Panc1 (cell line): ENCODE data around the gene PSMD13. TPM values are rescaled to one million over a fixed set of nuclear protein-coding genes. Genes with fewer than 3 reads are reported as not detected.

ENCODE experiments used
- ATAC-seq: fragments of 200-7000 bp; cut with Tn5 transposase; 2 replicates; pipeline ENCODE4 v1.9.1; 2020; ENCODE audit warnings: mild to moderate bottlenecking, moderate library complexity
- BruUV-seq: library from RNA; stranded (reverse); fragments of 400-500 nt; replicated peaks from 2 replicates; lab custom pipeline; 2021; lab: Mats Ljungman, UMichigan
- CTCF ChIA-PET: fragments of 300-600 bp; sonication (Branson Sonifier 250); formaldehyde crosslinking; loops from one replicate; lab custom pipeline; 2022; ENCODE audit warnings: antibody characterized with exemption; lab: Charles Lee
- POLR2A ChIA-PET: fragments of 300-600 bp; sonication (Branson Sonifier 250); formaldehyde crosslinking; loops from one replicate; lab custom pipeline; 2022; ENCODE audit warnings: antibody characterized with exemption; lab: Charles Lee
- DNase-seq: peaks from one replicate; pipeline ENCODE4 v3.0.0-alpha.2; 2010; ENCODE audit warnings: low read depth, low spot score
- H3K27ac ChIP-seq: 2 replicates; pipeline ENCODE4 v1.5.1; 2011; ENCODE audit warnings: mild to moderate bottlenecking, low read length, inconsistent platforms
- H3K27me3 ChIP-seq: fragments of 200-500 bp; sonication (Bioruptor generic); 2 replicates; pipeline ENCODE4 v1.6.0; 2014; ENCODE audit warnings: low read length, inconsistent platforms; ENCODE audit not compliant: control insufficient read depth, insufficient read depth
- H3K36me3 ChIP-seq: fragments of 200-500 bp; sonication (Bioruptor generic); 2 replicates; pipeline ENCODE4 v1.5.1; 2014; ENCODE audit warnings: inconsistent platforms, mild to moderate bottlenecking, low read length, moderate library complexity; ENCODE audit not compliant: control insufficient read depth, insufficient read depth
- H3K4me1 ChIP-seq: 2 replicates; pipeline ENCODE4 v1.5.1; 2011; ENCODE audit warnings: inconsistent platforms, mild to moderate bottlenecking, low read length, moderate library complexity; ENCODE audit not compliant: control insufficient read depth, insufficient read depth
- H3K4me3 ChIP-seq, 2 experiments: 2 replicates each; pipeline ENCODE4 v1.5.1; 2011 to 2012; ENCODE audit warnings: low read depth in 2 of 2, low read length in 2 of 2, mild to moderate bottlenecking in 2 of 2, inconsistent platforms in 1 of 2, moderate library complexity in 1 of 2
- H3K9me3 ChIP-seq: fragments of 200-500 bp; sonication (Bioruptor generic); 2 replicates; pipeline ENCODE4 v1.5.1; 2014; ENCODE audit warnings: low read depth, mild to moderate bottlenecking, inconsistent platforms, low read length, moderate library complexity; ENCODE audit not compliant: control insufficient read depth, insufficient read depth
- POLR2AphosphoS5 ChIP-seq: IDR thresholded peaks from 2 replicates; pipeline ENCODE4 v1.6.1; 2012; ENCODE audit warnings: mild to moderate bottlenecking, low read depth, low read length, moderate library complexity
- SIN3A ChIP-seq: IDR thresholded peaks from 2 replicates; pipeline ENCODE4 v1.6.1; 2012; ENCODE audit warnings: low read depth, mild to moderate bottlenecking, low read length, moderate library complexity, borderline replicate concordance; ENCODE audit not compliant: insufficient read depth
- TCF7L2 ChIP-seq: IDR thresholded peaks from 2 replicates; pipeline ENCODE4 v1.6.1; 2011; ENCODE audit warnings: mild to moderate bottlenecking, low read depth, low read length, inconsistent platforms
- in situ Hi-C: cut with HindIII; loops from 2 replicates; pipeline ENCODE4 v1.10.0; 2016; ENCODE audit warnings: low sequenced_read_pairs, low pct_unique_long_range_greater_than_20kb
- intact Hi-C: fragments of 100-400 bp; cut with micrococcal nuclease; formaldehyde crosslinking; loops from one replicate; pipeline ENCODE4 v1.10.0; 2022; ENCODE audit not compliant: unreplicated experiment
- total RNA-seq: library from RNA; stranded (reverse); gene quantifications from one replicate; pipeline ENCODE4 v1.2.1, GENCODE V29; 2021; ENCODE audit not compliant: unreplicated experiment
- TF ChIP-seq, protein P1 (sequence below): fragments of 450-650 bp; IDR thresholded peaks from 2 replicates; pipeline ENCODE4 v1.5.1; 2017; ENCODE audit warnings: mild to moderate bottlenecking
- TF ChIP-seq, protein P2 (sequence below), 2 experiments: IDR thresholded peaks; 2 replicates each; pipeline ENCODE4 v1.6.1; 2011 to 2012; ENCODE audit warnings: low read depth in 2 of 2, control low read depth in 1 of 2, low read length in 1 of 2, mild to moderate bottlenecking in 1 of 2, moderate library complexity in 1 of 2; ENCODE audit not compliant: insufficient read depth in 1 of 2

PSMD13 gene
- total RNA-seq, 1 experiment from 2014 or later: 271 TPM

- peaks cover 43% of the 10 kb centered on the region for H3K4me1 ChIP-seq
- no peaks in the 10 kb centered on the region for H3K9me3 ChIP-seq
- H3K4me3 ChIP-seq: no peak overlapping the region
- no peaks in the 10 kb centered on the region for H3K27me3 ChIP-seq
- DNase-seq (no peak), ATAC-seq (no peak)
- H3K27ac ChIP-seq: no peak overlapping the region
- intact Hi-C loops (no loop called here), in situ Hi-C loops (no loop called here)
- POLR2A ChIA-PET: interaction anchor here (0.6 kb wide), 1 partner anchor 176 kb away, joined by 3 read pairs; no protein-coding TSS in a partner anchor
- CTCF ChIA-PET: no interaction called here
- TF ChIP-seq, protein P1, sequence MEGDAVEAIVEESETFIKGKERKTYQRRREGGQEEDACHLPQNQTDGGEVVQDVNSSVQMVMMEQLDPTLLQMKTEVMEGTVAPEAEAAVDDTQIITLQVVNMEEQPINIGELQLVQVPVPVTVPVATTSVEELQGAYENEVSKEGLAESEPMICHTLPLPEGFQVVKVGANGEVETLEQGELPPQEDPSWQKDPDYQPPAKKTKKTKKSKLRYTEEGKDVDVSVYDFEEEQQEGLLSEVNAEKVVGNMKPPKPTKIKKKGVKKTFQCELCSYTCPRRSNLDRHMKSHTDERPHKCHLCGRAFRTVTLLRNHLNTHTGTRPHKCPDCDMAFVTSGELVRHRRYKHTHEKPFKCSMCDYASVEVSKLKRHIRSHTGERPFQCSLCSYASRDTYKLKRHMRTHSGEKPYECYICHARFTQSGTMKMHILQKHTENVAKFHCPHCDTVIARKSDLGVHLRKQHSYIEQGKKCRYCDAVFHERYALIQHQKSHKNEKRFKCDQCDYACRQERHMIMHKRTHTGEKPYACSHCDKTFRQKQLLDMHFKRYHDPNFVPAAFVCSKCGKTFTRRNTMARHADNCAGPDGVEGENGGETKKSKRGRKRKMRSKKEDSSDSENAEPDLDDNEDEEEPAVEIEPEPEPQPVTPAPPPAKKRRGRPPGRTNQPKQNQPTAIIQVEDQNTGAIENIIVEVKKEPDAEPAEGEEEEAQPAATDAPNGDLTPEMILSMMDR: no peak
- TF ChIP-seq TCF7L2 (no peak), POLR2AphosphoS5 (no peak), SIN3A (no peak)
- TF ChIP-seq, protein P2, sequence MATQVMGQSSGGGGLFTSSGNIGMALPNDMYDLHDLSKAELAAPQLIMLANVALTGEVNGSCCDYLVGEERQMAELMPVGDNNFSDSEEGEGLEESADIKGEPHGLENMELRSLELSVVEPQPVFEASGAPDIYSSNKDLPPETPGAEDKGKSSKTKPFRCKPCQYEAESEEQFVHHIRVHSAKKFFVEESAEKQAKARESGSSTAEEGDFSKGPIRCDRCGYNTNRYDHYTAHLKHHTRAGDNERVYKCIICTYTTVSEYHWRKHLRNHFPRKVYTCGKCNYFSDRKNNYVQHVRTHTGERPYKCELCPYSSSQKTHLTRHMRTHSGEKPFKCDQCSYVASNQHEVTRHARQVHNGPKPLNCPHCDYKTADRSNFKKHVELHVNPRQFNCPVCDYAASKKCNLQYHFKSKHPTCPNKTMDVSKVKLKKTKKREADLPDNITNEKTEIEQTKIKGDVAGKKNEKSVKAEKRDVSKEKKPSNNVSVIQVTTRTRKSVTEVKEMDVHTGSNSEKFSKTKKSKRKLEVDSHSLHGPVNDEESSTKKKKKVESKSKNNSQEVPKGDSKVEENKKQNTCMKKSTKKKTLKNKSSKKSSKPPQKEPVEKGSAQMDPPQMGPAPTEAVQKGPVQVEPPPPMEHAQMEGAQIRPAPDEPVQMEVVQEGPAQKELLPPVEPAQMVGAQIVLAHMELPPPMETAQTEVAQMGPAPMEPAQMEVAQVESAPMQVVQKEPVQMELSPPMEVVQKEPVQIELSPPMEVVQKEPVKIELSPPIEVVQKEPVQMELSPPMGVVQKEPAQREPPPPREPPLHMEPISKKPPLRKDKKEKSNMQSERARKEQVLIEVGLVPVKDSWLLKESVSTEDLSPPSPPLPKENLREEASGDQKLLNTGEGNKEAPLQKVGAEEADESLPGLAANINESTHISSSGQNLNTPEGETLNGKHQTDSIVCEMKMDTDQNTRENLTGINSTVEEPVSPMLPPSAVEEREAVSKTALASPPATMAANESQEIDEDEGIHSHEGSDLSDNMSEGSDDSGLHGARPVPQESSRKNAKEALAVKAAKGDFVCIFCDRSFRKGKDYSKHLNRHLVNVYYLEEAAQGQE (IDR thresholded peaks at IDR 0.05; ENCODE audit: insufficient read depth in 1 of 2, low read depth in 2 of 2, low read length in 1 of 2): no peak
- no peaks in the 10 kb centered on the region for H3K36me3 ChIP-seq
- no TSS peak for BruUV-seq
Measured at GRCh38 chr11:293852-294661, 57.3 kb downstream of the PSMD13 start.

DNA sequence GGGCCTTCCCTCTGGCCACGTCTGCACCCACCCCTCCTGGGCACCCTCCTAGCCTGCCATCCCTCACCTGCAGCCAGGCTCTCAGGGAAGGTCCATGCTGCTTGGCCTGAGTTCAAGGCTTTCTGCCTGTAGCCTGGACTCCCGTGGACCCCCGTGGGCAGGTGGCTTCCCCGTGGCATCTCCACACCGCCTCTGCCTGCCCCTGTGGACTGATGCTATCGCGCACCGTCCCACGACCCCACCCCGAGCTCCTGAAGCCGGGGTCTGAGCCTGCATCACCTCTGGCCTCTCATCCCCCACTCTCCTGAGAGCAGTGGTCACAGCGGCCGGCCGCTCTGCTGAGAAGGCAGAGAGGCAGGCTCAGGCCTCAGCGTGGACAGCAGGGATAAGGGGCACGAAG lies 58.0 kb downstream of the PSMD13 start:
- POLR2A ChIA-PET: interaction anchor here (0.6 kb wide), 1 partner anchor 175 kb away, joined by 3 read pairs; no protein-coding TSS in a partner anchor
- BruUV-seq: no TSS peak
- no peak for DNase-seq
- Histone ChIP-seq H3K4me3 (no peak overlapping the region), H3K9me3 (no peaks in the 10 kb centered on the region), H3K36me3 (no peaks in the 10 kb centered on the region), H3K27ac (no peak overlapping the region), H3K4me1 (peaks cover 40% of the 10 kb centered on the region), H3K27me3 (no peaks in the 10 kb centered on the region)
- intact Hi-C loops (no loop called here), in situ Hi-C loops (no loop called here)
- TF ChIP-seq TCF7L2 (no peak), SIN3A (no peak), POLR2AphosphoS5 (no peak)
- TF ChIP-seq, protein P2 (IDR thresholded peaks at IDR 0.05; ENCODE audit: insufficient read depth in 1 of 2, low read depth in 2 of 2, low read length in 1 of 2): no peak
- TF ChIP-seq, protein P1: no peak
- CTCF ChIA-PET: no interaction called here
- ATAC-seq: no peak
